Activated naive CD4-positive, alpha-beta T cell treated with anti-CD3 and anti-CD28 coated beads for 36 hours (primary cell): ENCODE results near the gene SLC9A9. TPM values are rescaled to one million over a fixed set of nuclear protein-coding genes. Genes with fewer than 3 reads are reported as not detected.

ENCODE experiments used
- CTCF ChIA-PET: fragments of 350-600 bp; sonication (Branson Sonifier 250); formaldehyde crosslinking; loops from one replicate; lab custom pipeline; 2021; ENCODE audit warnings: antibody characterized with exemption; lab: Charles Lee
- DNase-seq: peaks from one replicate; pipeline ENCODE4 v3.0.0-alpha.2; 2020
- H3K27ac Mint-ChIP-seq: one replicate; pipeline ENCODE4 v1.8.0; 2021; ENCODE audit warnings: mild to moderate bottlenecking, mixed read lengths
- H3K27me3 Mint-ChIP-seq: one replicate; pipeline ENCODE4 v1.8.0; 2021; ENCODE audit warnings: low read depth, mixed read lengths
- H3K36me3 Mint-ChIP-seq: one replicate; pipeline ENCODE4 v1.8.0; 2021; ENCODE audit warnings: low read depth, mixed read lengths
- H3K4me1 Mint-ChIP-seq: one replicate; pipeline ENCODE4 v1.8.0; 2021; ENCODE audit warnings: low read depth, mixed read lengths
- H3K4me3 Mint-ChIP-seq: one replicate; pipeline ENCODE4 v1.8.0; 2021; ENCODE audit warnings: mild to moderate bottlenecking, moderate library complexity, mixed read lengths
- H3K9me3 Mint-ChIP-seq: one replicate; pipeline ENCODE4 v1.8.0; 2021; ENCODE audit warnings: mixed read lengths
- intact Hi-C: fragments of 100-400 bp; cut with micrococcal nuclease; formaldehyde crosslinking; loops from one replicate; pipeline ENCODE4 v1.15.1; 2023
- total RNA-seq, 2 experiments: library from RNA; stranded (reverse); gene quantifications; one replicate each; pipeline ENCODE4 v1.2.3, GENCODE V29; 2021

Gene SLC9A9
- total RNA-seq, 2 experiments from 2014 or later = 0.33 to 0.49 TPM

- no peak overlapping the region for H3K27ac Mint-ChIP-seq
- H3K4me1 Mint-ChIP-seq = peaks cover 8% of the 10 kb centered on the region
- no peaks in the 10 kb centered on the region for H3K27me3 Mint-ChIP-seq
- CTCF ChIA-PET = no interaction called here
- intact Hi-C loops = no loop called here
- H3K36me3 Mint-ChIP-seq = peaks cover 5% of the 10 kb centered on the region
- no peak for DNase-seq
- H3K4me3 Mint-ChIP-seq = no peak overlapping the region
- H3K9me3 Mint-ChIP-seq = peaks cover 7% of the 10 kb centered on the region
Measured at GRCh38 chr3:143380449-143380848, 467.8 kb downstream of the SLC9A9 start.

- Mint-ChIP-seq H3K27ac (no peak overlapping the region), H3K4me1 (peaks cover 8% of the 10 kb centered on the region), H3K27me3 (no peaks in the 10 kb centered on the region), H3K36me3 (peaks cover 3% of the 10 kb centered on the region), H3K9me3 (no peaks in the 10 kb centered on the region), H3K4me3 (no peak overlapping the region)
- CTCF ChIA-PET = no interaction called here
- intact Hi-C loops = no loop called here
- DNase-seq = no peak
Measured at GRCh38 chr3:143375698-143376097, 472.6 kb downstream of the SLC9A9 start.

GRCh38 chr3:143367171-143367570 lies 481.1 kb downstream of the SLC9A9 start:
- Mint-ChIP-seq H3K4me1 (peaks cover 21% of the 10 kb centered on the region), H3K36me3 (no peaks in the 10 kb centered on the region), H3K4me3 (no peak overlapping the region), H3K27me3 (no peaks in the 10 kb centered on the region), H3K9me3 (no peaks in the 10 kb centered on the region), H3K27ac (no peak overlapping the region)
- intact Hi-C loops = no loop called here
- DNase-seq = no peak
- CTCF ChIA-PET = no interaction called here

- H3K4me1 Mint-ChIP-seq = peaks cover 26% of the 10 kb centered on the region
- intact Hi-C loops = no loop called here
- no peaks in the 10 kb centered on the region for H3K27me3 Mint-ChIP-seq
- DNase-seq = no peak
- H3K36me3 Mint-ChIP-seq = no peaks in the 10 kb centered on the region
- CTCF ChIA-PET = no interaction called here
- H3K27ac Mint-ChIP-seq = no peak overlapping the region
- no peaks in the 10 kb centered on the region for H3K9me3 Mint-ChIP-seq
- H3K4me3 Mint-ChIP-seq = no peak overlapping the region
Measured at GRCh38 chr3:143366672-143367071, 481.6 kb downstream of the SLC9A9 start.

- no peak for DNase-seq
Measured at GRCh38 chr3:143363949-143364348, 484.3 kb downstream of the SLC9A9 start.

GRCh38 chr3:143363276-143363675 lies 485.0 kb downstream of the SLC9A9 start:
- H3K4me3 Mint-ChIP-seq = no peak overlapping the region
- H3K4me1 Mint-ChIP-seq = peaks cover 32% of the 10 kb centered on the region
- H3K9me3 Mint-ChIP-seq = no peaks in the 10 kb centered on the region
- H3K27ac Mint-ChIP-seq = no peak overlapping the region
- no peak for DNase-seq
- H3K36me3 Mint-ChIP-seq = no peaks in the 10 kb centered on the region
- CTCF ChIA-PET = interaction anchor here (0.6 to 1.3 kb wide), 4 partner anchors 12 to 543 kb away, joined by 3 to 5 read pairs (median 4); no protein-coding TSS in a partner anchor
- intact Hi-C loops = loop anchor here (2.0 kb wide), 1 partner anchor 16 kb away; no protein-coding TSS in a partner anchor
- no peaks in the 10 kb centered on the region for H3K27me3 Mint-ChIP-seq

More at GRCh38 chr3:143363949-143364348, 484.3 kb downstream of the SLC9A9 start:
- Mint-ChIP-seq H3K27me3 (no peaks in the 10 kb centered on the region), H3K36me3 (no peaks in the 10 kb centered on the region), H3K4me1 (peaks cover 32% of the 10 kb centered on the region), H3K4me3 (no peak overlapping the region), H3K9me3 (no peaks in the 10 kb centered on the region), H3K27ac (no peak overlapping the region)
- intact Hi-C loops = loop anchor here (2.0 kb wide), 1 partner anchor 17 kb away; no protein-coding TSS in a partner anchor
- CTCF ChIA-PET = interaction anchor here (1.3 kb wide), 1 partner anchor 91 kb away, joined by 3 read pairs; no protein-coding TSS in a partner anchor

- Mint-ChIP-seq H3K27me3 (no peaks in the 10 kb centered on the region), H3K9me3 (no peaks in the 10 kb centered on the region), H3K4me3 (no peak overlapping the region), H3K36me3 (no peaks in the 10 kb centered on the region), H3K4me1 (peaks cover 29% of the 10 kb centered on the region), H3K27ac (no peak overlapping the region)
- intact Hi-C loops = loop anchor here (2.0 kb wide), 1 partner anchor 16 kb away; no protein-coding TSS in a partner anchor
- CTCF ChIA-PET = interaction anchor here (0.5 to 2.0 kb wide), 8 partner anchors 11 to 242 kb away, joined by 3 to 5 read pairs (median 4); no protein-coding TSS in a partner anchor
- DNase-seq = no peak
Measured at GRCh38 chr3:143362115-143362991, 485.9 kb downstream of the SLC9A9 start.

GRCh38 chr3:143361589-143361988 lies 486.7 kb downstream of the SLC9A9 start:
- H3K4me1 Mint-ChIP-seq = peaks cover 24% of the 10 kb centered on the region
- CTCF ChIA-PET = interaction anchor here (0.9 to 2.0 kb wide), 4 partner anchors 12 to 241 kb away, joined by 3 to 5 read pairs (median 4); no protein-coding TSS in a partner anchor
- intact Hi-C loops = no loop called here

GRCh38 chr3:143360244-143360643 lies 488.0 kb downstream of the SLC9A9 start:
- Mint-ChIP-seq H3K27ac (no peak overlapping the region), H3K9me3 (no peaks in the 10 kb centered on the region), H3K4me1 (peaks cover 24% of the 10 kb centered on the region), H3K27me3 (no peaks in the 10 kb centered on the region), H3K36me3 (no peaks in the 10 kb centered on the region), H3K4me3 (no peak overlapping the region)
- intact Hi-C loops = no loop called here
- no peak for DNase-seq
- CTCF ChIA-PET = no interaction called here

More at GRCh38 chr3:143361589-143361988, 486.7 kb downstream of the SLC9A9 start:
- Mint-ChIP-seq H3K27me3 (no peaks in the 10 kb centered on the region), H3K4me3 (no peak overlapping the region), H3K9me3 (no peaks in the 10 kb centered on the region), H3K36me3 (no peaks in the 10 kb centered on the region), H3K27ac (no peak overlapping the region)
- no peak for DNase-seq

- Mint-ChIP-seq H3K4me3 (no peak overlapping the region), H3K4me1 (peaks cover 24% of the 10 kb centered on the region), H3K36me3 (no peaks in the 10 kb centered on the region), H3K27ac (no peak overlapping the region), H3K9me3 (no peaks in the 10 kb centered on the region), H3K27me3 (no peaks in the 10 kb centered on the region)
- intact Hi-C loops = no loop called here
- no peak for DNase-seq
- CTCF ChIA-PET = no interaction called here
Measured at GRCh38 chr3:143358793-143359491, 489.3 kb downstream of the SLC9A9 start.

GRCh38 chr3:143358155-143358792 lies 490.0 kb downstream of the SLC9A9 start:
- intact Hi-C loops = no loop called here
- H3K27me3 Mint-ChIP-seq = no peaks in the 10 kb centered on the region
- DNase-seq = no peak
- H3K9me3 Mint-ChIP-seq = no peaks in the 10 kb centered on the region
- H3K4me3 Mint-ChIP-seq = no peak overlapping the region
- no peaks in the 10 kb centered on the region for H3K36me3 Mint-ChIP-seq
- H3K4me1 Mint-ChIP-seq = peaks cover 22% of the 10 kb centered on the region
- H3K27ac Mint-ChIP-seq = no peak overlapping the region
- CTCF ChIA-PET = no interaction called here

- Mint-ChIP-seq H3K4me3 (no peak overlapping the region), H3K27me3 (no peaks in the 10 kb centered on the region), H3K9me3 (no peaks in the 10 kb centered on the region), H3K4me1 (peaks cover 17% of the 10 kb centered on the region), H3K36me3 (no peaks in the 10 kb centered on the region), H3K27ac (no peak overlapping the region)
- CTCF ChIA-PET = no interaction called here
- DNase-seq = no peak
- intact Hi-C loops = no loop called here
Measured at GRCh38 chr3:143357700-143358099, 490.6 kb downstream of the SLC9A9 start.
